Peyer's patch (tissue), 4 donors: ENCODE results near the gene E4F1. TPM values are rescaled to one million over a fixed set of nuclear protein-coding genes. Genes with fewer than 3 reads are reported as not detected.

Experiments
- DNase-seq, 3 donors: peaks; one replicate each; pipeline ENCODE4 v3.0.0-alpha.2; 2017 to 2019
- H3K27ac ChIP-seq, 4 donors: fragments of 200-600 bp; sonication (generic); one replicate each; pipeline ENCODE4 v1.5.1; 2016 to 2019
- H3K27me3 ChIP-seq, 2 donors: fragments of 200-600 bp; sonication (generic); one replicate each; pipeline ENCODE4 v1.5.1; 2019
- H3K36me3 ChIP-seq, 3 donors: fragments of 200-600 bp; sonication (generic); one replicate each; pipeline ENCODE4 v1.5.1; 2016 to 2019
- H3K4me1 ChIP-seq, 4 donors: fragments of 200-600 bp; sonication (generic); one replicate each; pipeline ENCODE4 v1.5.1; 2016 to 2019
- H3K4me3 ChIP-seq, 4 donors: fragments of 200-600 bp; sonication (generic); 1 replicate in 3 of 4; 2 replicates in 1 of 4; pipeline ENCODE4 v1.5.1; 2016 to 2019; ENCODE audit warnings: mild to moderate bottlenecking in 1 of 4
- H3K9me3 ChIP-seq, 4 donors: fragments of 200-600 bp; sonication (generic); one replicate each; pipeline ENCODE4 v1.5.1; 2016 to 2019; ENCODE audit warnings: mild to moderate bottlenecking in 1 of 4
- POLR2A ChIP-seq, 2 donors: fragments of 450-650 bp; IDR thresholded peaks; one replicate each; pipeline ENCODE4 v1.5.1; 2017; ENCODE audit warnings: antibody characterized with exemption in 2 of 2, mild to moderate bottlenecking in 2 of 2, moderate library complexity in 2 of 2
- total RNA-seq, 4 donors: library from RNA; depleted of rRNA; stranded (reverse); fragments of >200 nt; gene quantifications; one replicate each; pipeline ENCODE4 v1.1.0, GENCODE V29; 2016
- TF ChIP-seq, protein P1 (sequence below), 6 experiments: fragments of 450-650 bp in 4 of 6; fragments of 200-600 bp in 2 of 6; sonication (generic) in 1 of 6; IDR thresholded peaks; one replicate each; pipeline ENCODE4 v1.5.1; 2017 to 2019; ENCODE audit warnings: antibody characterized with exemption in 6 of 6, mild to moderate bottlenecking in 3 of 6, moderate library complexity in 1 of 6

E4F1 gene
- total RNA-seq, 4 donors from 2014 or later, result 35.6 to 124 (median 76.2) TPM

DNA sequence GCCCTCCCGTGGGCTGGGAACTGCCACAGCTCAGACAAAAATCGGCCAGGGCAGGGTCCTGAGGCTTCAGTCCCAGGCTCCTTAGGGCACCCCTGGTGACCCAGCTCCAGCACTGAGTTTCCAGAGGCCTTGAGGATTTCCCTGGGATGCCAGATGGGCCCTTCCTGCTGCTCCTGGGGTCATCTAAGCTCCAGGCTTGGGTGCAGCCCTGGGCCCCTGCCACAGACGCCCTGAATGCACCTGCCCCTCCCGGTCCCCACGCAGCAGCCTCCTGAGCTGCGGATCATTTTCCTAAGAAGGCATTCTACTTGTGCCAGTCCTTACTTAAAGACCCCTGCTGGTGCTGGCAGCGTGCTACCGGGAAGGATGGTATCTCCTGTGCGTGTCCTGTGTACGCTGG lies 50.5 kb downstream of the E4F1 start:
- no peak for DNase-seq
- Histone ChIP-seq H3K27ac (no peak overlapping the region), H3K36me3 (no peaks in the 10 kb centered on the region), H3K4me3 (no peak overlapping the region), H3K9me3 (no peaks in the 10 kb centered on the region), H3K27me3 (no peaks in the 10 kb centered on the region), H3K4me1 (peaks cover 0 to 17% (median 4%) of the 10 kb centered on the region in 4 donors)
- no peak for TF ChIP-seq POLR2A (IDR thresholded peaks at IDR 0.05)
- TF ChIP-seq, protein P1, sequence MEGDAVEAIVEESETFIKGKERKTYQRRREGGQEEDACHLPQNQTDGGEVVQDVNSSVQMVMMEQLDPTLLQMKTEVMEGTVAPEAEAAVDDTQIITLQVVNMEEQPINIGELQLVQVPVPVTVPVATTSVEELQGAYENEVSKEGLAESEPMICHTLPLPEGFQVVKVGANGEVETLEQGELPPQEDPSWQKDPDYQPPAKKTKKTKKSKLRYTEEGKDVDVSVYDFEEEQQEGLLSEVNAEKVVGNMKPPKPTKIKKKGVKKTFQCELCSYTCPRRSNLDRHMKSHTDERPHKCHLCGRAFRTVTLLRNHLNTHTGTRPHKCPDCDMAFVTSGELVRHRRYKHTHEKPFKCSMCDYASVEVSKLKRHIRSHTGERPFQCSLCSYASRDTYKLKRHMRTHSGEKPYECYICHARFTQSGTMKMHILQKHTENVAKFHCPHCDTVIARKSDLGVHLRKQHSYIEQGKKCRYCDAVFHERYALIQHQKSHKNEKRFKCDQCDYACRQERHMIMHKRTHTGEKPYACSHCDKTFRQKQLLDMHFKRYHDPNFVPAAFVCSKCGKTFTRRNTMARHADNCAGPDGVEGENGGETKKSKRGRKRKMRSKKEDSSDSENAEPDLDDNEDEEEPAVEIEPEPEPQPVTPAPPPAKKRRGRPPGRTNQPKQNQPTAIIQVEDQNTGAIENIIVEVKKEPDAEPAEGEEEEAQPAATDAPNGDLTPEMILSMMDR (IDR thresholded peaks at IDR 0.05), result no peak

GRCh38 chr16:2275476-2276367 lies 52.3 kb downstream of the E4F1 start:
- H3K4me3 ChIP-seq, result no peak overlapping the region
- no peaks in the 10 kb centered on the region for H3K27me3 ChIP-seq
- H3K27ac ChIP-seq, result no peak overlapping the region
- no peaks in the 10 kb centered on the region for H3K4me1 ChIP-seq
- no peaks in the 10 kb centered on the region for H3K9me3 ChIP-seq
- DNase-seq, result no peak
- TF ChIP-seq, protein P1 (IDR thresholded peaks at IDR 0.05), result no peak
- H3K36me3 ChIP-seq, result no peaks in the 10 kb centered on the region

- Histone ChIP-seq H3K27ac (no peak overlapping the region), H3K4me1 (no peaks in the 10 kb centered on the region), H3K4me3 (no peak overlapping the region), H3K27me3 (no peaks in the 10 kb centered on the region), H3K36me3 (no peaks in the 10 kb centered on the region), H3K9me3 (no peaks in the 10 kb centered on the region)
- TF ChIP-seq, protein P1 (IDR thresholded peaks at IDR 0.05), result no peak
- no peak for TF ChIP-seq POLR2A (IDR thresholded peaks at IDR 0.05)
- DNase-seq, result no peak
These were observed 53.2 kb downstream of the E4F1 start for GRCh38 chr16:2276368-2277195.

GRCh38 chr16:2277466-2278271 lies 54.3 kb downstream of the E4F1 start:
- H3K4me1 ChIP-seq, result no peaks in the 10 kb centered on the region
- no peaks in the 10 kb centered on the region for H3K36me3 ChIP-seq
- no peaks in the 10 kb centered on the region for H3K9me3 ChIP-seq
- H3K27me3 ChIP-seq, result no peaks in the 10 kb centered on the region
- no peak for DNase-seq
- H3K27ac ChIP-seq, result no peak overlapping the region
- TF ChIP-seq POLR2A (IDR thresholded peaks at IDR 0.05), result no peak
- TF ChIP-seq, protein P1 (IDR thresholded peaks at IDR 0.05), result no peak
- H3K4me3 ChIP-seq, result no peak overlapping the region

GRCh38 chr16:2278272-2278608 lies 54.8 kb downstream of the E4F1 start:
- no peak for DNase-seq
- Histone ChIP-seq H3K27ac (no peak overlapping the region), H3K27me3 (no peaks in the 10 kb centered on the region), H3K36me3 (no peaks in the 10 kb centered on the region), H3K4me1 (no peaks in the 10 kb centered on the region), H3K4me3 (no peak overlapping the region), H3K9me3 (no peaks in the 10 kb centered on the region)
- TF ChIP-seq, protein P1 (IDR thresholded peaks at IDR 0.05), result no peak
- TF ChIP-seq POLR2A (IDR thresholded peaks at IDR 0.05), result no peak
